HepG2 (cell line): ENCODE measurements around the gene TM9SF4. TPM values are rescaled to one million over a fixed set of nuclear protein-coding genes. Genes with fewer than 3 reads are reported as not detected.

Source experiments
- AGO1 ChIP-seq: fragments of 200-400 bp; formaldehyde crosslinking; IDR thresholded peaks from 2 replicates; pipeline ENCODE4 v1.6.1; 2017; ENCODE audit warnings: mild to moderate bottlenecking, low read depth, low read length, moderate library complexity; ENCODE audit not compliant: poor library complexity, severe bottlenecking
- CREM ChIP-seq, 2 experiments: sonication (generic) in 1 of 2; formaldehyde crosslinking in 1 of 2; IDR thresholded peaks; 2 replicates each; pipeline versions ENCODE4 v1.4.0 to v1.6.1; 2016 to 2020; ENCODE audit warnings: antibody characterized with exemption in 1 of 2, mild to moderate bottlenecking in 1 of 2, missing genetic modification reagents in 1 of 2
- GABPA ChIP-seq, 2 experiments: IDR thresholded peaks; 2 replicates each; pipeline ENCODE4 v1.6.1; 2011 to 2016; ENCODE audit warnings: low read depth in 2 of 2, low read length in 1 of 2, missing biosample characterization in 1 of 2, missing genetic modification characterization in 1 of 2
- HIVEP1 ChIP-seq: sonication (generic); formaldehyde crosslinking; IDR thresholded peaks from 2 replicates; pipeline ENCODE4 v1.4.0; 2020; ENCODE audit warnings: mild to moderate bottlenecking, missing genetic modification reagents
- JUNB ChIP-seq: sonication (generic); formaldehyde crosslinking; IDR thresholded peaks from 2 replicates; pipeline ENCODE4 v1.8.0; 2022; ENCODE audit warnings: missing genetic modification reagents, mild to moderate bottlenecking, borderline replicate concordance
- KAT2B ChIP-seq: fragments of 150-350 bp; IDR thresholded peaks from 2 replicates; pipeline ENCODE4 v1.6.1; 2014; ENCODE audit warnings: low read depth, low read length, borderline replicate concordance
- KDM1A ChIP-seq: IDR thresholded peaks from 2 replicates; pipeline ENCODE4 v1.6.1; 2016; ENCODE audit warnings: missing compliant biosample characterization
- KDM4B ChIP-seq: sonication (generic); formaldehyde crosslinking; IDR thresholded peaks from 2 replicates; pipeline ENCODE4 v1.4.0; 2020; ENCODE audit warnings: missing genetic modification reagents
- MEIS2 ChIP-seq: sonication (generic); formaldehyde crosslinking; IDR thresholded peaks from 2 replicates; pipeline ENCODE4 v1.9.0; 2021; ENCODE audit warnings: mild to moderate bottlenecking, missing genetic modification reagents
- MYC ChIP-seq: sonication (generic); formaldehyde crosslinking; IDR thresholded peaks from 2 replicates; pipeline ENCODE4 v1.9.0; 2021; ENCODE audit warnings: missing genetic modification reagents, borderline replicate concordance
- NFE2 ChIP-seq: sonication (generic); formaldehyde crosslinking; IDR thresholded peaks from 2 replicates; pipeline ENCODE4 v1.4.0; 2020; ENCODE audit warnings: missing genetic modification reagents
- NFIC ChIP-seq: IDR thresholded peaks from 2 replicates; pipeline ENCODE4 v1.6.1; 2012; ENCODE audit warnings: mild to moderate bottlenecking, low read length, inconsistent platforms
- NR1H2 ChIP-seq: sonication (generic); formaldehyde crosslinking; IDR thresholded peaks from 2 replicates; pipeline ENCODE4 v1.8.1; 2022; ENCODE audit warnings: low read depth, missing genetic modification reagents, borderline replicate concordance
- NR2C2 ChIP-seq: sonication (generic); formaldehyde crosslinking; IDR thresholded peaks from 2 replicates; pipeline ENCODE4 v1.4.0; 2020; ENCODE audit warnings: missing genetic modification reagents, mild to moderate bottlenecking, moderate library complexity, borderline replicate concordance
- NR3C1 ChIP-seq: sonication (generic); formaldehyde crosslinking; IDR thresholded peaks from 2 replicates; pipeline ENCODE4 v1.4.0; 2020; ENCODE audit warnings: missing genetic modification reagents
- PAF1 ChIP-seq: IDR thresholded peaks from 2 replicates; pipeline ENCODE4 v1.6.1; 2016; ENCODE audit warnings: missing genetic modification reagents, missing compliant biosample characterization
- SMAD9 ChIP-seq: sonication (generic); formaldehyde crosslinking; IDR thresholded peaks from 2 replicates; pipeline ENCODE4 v1.5.1; 2020; ENCODE audit warnings: mild to moderate bottlenecking, missing genetic modification reagents
- SMARCE1 ChIP-seq: fragments of 450-650 bp; IDR thresholded peaks from 2 replicates; pipeline ENCODE4 v1.6.1; 2017; ENCODE audit warnings: borderline replicate concordance
- SNAI1 ChIP-seq: sonication (generic); formaldehyde crosslinking; IDR thresholded peaks from 2 replicates; pipeline ENCODE4 v1.5.0; 2020; ENCODE audit warnings: mild to moderate bottlenecking, missing genetic modification reagents, borderline replicate concordance
- SSRP1 ChIP-seq: IDR thresholded peaks from 2 replicates; pipeline ENCODE4 v1.6.1; 2016; ENCODE audit warnings: control low read depth
- TEAD3 ChIP-seq: optimal IDR thresholded peaks from 2 replicates; pipeline ENCODE3; 2016; ENCODE audit warnings: borderline replicate concordance
- THAP11 ChIP-seq: IDR thresholded peaks from 2 replicates; pipeline ENCODE4 v1.6.1; 2016; ENCODE audit warnings: missing biosample characterization, missing genetic modification reagents
- THYN1 ChIP-seq: sonication (generic); formaldehyde crosslinking; IDR thresholded peaks from 2 replicates; pipeline ENCODE4 v1.8.1; 2023; ENCODE audit warnings: low read depth, mild to moderate bottlenecking, moderate library complexity, missing genetic modification reagents, borderline replicate concordance
- XRCC5 ChIP-seq: fragments of 200-400 bp; formaldehyde crosslinking; optimal IDR thresholded peaks from 2 replicates; pipeline ENCODE3; 2017; ENCODE audit warnings: mild to moderate bottlenecking, low read length
- ZFAT ChIP-seq: sonication (generic); formaldehyde crosslinking; conservative IDR thresholded peaks from 2 replicates; pipeline ENCODE4 v1.8.1; 2023; ENCODE audit warnings: missing genetic modification reagents, inconsistent platforms
- ZFP36L2 ChIP-seq: sonication (generic); formaldehyde crosslinking; IDR thresholded peaks from 2 replicates; pipeline ENCODE4 v1.4.0; 2020; ENCODE audit warnings: missing genetic modification reagents
- ZFP82 ChIP-seq: sonication (generic); formaldehyde crosslinking; IDR thresholded peaks from 2 replicates; pipeline ENCODE4 v1.5.1; 2020; ENCODE audit warnings: mild to moderate bottlenecking, missing genetic modification reagents, borderline replicate concordance
- ZNF264 ChIP-seq: sonication (generic); formaldehyde crosslinking; IDR thresholded peaks from 2 replicates; pipeline ENCODE4 v1.4.0; 2020; ENCODE audit warnings: missing genetic modification reagents
- ZNF354B ChIP-seq: sonication (generic); formaldehyde crosslinking; IDR thresholded peaks from 2 replicates; pipeline ENCODE4 v1.8.0; 2022; ENCODE audit warnings: mild to moderate bottlenecking, missing genetic modification reagents
- ZNF432 ChIP-seq: sonication (generic); formaldehyde crosslinking; IDR thresholded peaks from 2 replicates; pipeline ENCODE4 v1.5.0; 2020; ENCODE audit warnings: missing genetic modification reagents, mild to moderate bottlenecking, borderline replicate concordance
- ZNF441 ChIP-seq: sonication (generic); formaldehyde crosslinking; IDR thresholded peaks from 2 replicates; pipeline ENCODE4 v1.7.0; 2021; ENCODE audit warnings: missing genetic modification reagents, borderline replicate concordance
- ZNF451 ChIP-seq: sonication (generic); formaldehyde crosslinking; IDR thresholded peaks from 2 replicates; pipeline ENCODE4 v1.5.0; 2020; ENCODE audit warnings: mild to moderate bottlenecking, missing genetic modification reagents
- ZNF780A ChIP-seq: sonication (generic); formaldehyde crosslinking; IDR thresholded peaks from 2 replicates; pipeline ENCODE4 v1.8.0; 2022; ENCODE audit warnings: mild to moderate bottlenecking, missing genetic modification reagents, moderate library complexity
- polyA plus RNA-seq, 8 experiments: library from polyadenylated mRNA; depleted of rRNA in 3 of 8; stranded (reverse) in 7 of 8; unstranded in 1 of 8; fragments of >200 nt; fragmentation: Illumina TruSeq in 4 of 8; extraction: Trizol in 4 of 8; gene quantifications; 2 replicates each; pipeline versions ENCODE4 v1.2.1 to v1.2.3, GENCODE V29; 2011 to 2016; ENCODE audit warnings: low read depth in 4 of 8, missing spikeins in 1 of 8, mixed read lengths in 1 of 8; ENCODE audit not compliant: insufficient read depth in 1 of 8
- total RNA-seq, 5 experiments: library from RNA; depleted of rRNA; stranded (reverse); fragments of >200 nt; fragmentation: Illumina TruSeq; extraction: Trizol; gene quantifications; 2 replicates each; pipeline ENCODE4 v1.2.3, GENCODE V29; 2016; ENCODE audit warnings: low read depth in 1 of 5
- TF ChIP-seq, protein P1 (sequence below): sonication (generic); formaldehyde crosslinking; IDR thresholded peaks from 2 replicates; pipeline ENCODE4 v1.4.0; 2020; ENCODE audit warnings: missing genetic modification reagents, mild to moderate bottlenecking, borderline replicate concordance

Gene TM9SF4
- total and polyA plus RNA-seq, 2 of the 13 experiments (the other 11 are each of a cell fraction or from before 2014, with no cell fraction given), result 53.5 to 171 TPM

DNA sequence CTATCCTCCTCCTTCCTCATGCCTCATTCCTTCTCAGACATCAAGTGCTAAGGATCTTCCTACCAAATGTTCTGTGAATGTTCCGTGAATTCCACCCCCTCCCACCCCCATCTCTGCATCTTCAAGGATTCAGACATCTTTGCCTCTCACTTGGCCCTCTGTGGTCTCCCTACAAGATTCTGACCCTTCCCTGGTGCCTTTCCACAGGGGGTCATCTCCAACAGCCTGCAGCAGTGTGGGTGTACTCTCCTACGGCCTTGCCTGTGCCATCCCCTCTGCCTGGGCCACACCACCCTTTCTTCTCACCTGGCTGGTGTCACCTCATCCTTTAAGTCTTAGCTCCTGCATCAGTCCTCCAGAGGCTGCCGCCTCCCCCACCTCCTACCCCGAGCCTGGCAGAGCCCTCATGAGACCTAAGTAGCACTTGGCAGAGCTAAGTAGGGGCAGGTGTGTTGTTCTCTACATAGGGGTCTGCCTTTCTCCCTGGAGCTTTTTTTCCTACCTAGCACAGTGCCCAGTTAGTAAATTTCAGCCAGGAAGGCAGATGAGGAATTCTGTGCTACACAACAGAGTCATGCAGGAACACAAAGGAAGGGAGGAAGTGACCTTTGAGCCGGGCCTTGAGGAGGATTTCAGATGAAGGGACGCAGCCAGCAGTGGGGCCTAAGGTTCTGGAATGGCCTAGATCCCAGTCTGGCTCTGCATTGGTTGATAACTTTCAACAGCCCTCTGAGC, 43.1 kb downstream of the TM9SF4 start (continued):
- TF ChIP-seq CREM (IDR thresholded peaks at IDR 0.05), result no peak
- TF ChIP-seq CREM (CRISPR knock-in tag; IDR thresholded peaks at IDR 0.05), result no peak
- no peak for TF ChIP-seq NR1H2 (CRISPR knock-in tag)
- no peak for TF ChIP-seq ZFAT (CRISPR knock-in tag)
- TF ChIP-seq KAT2B, result no peak
- TF ChIP-seq HIVEP1, result peak; percentile 51; the same call in 1 of the 2 replicates
- TF ChIP-seq PAF1 (CRISPR knock-in tag), result no peak
- no peak for TF ChIP-seq KDM1A (CRISPR knock-in tag)
- TF ChIP-seq, protein P1, sequence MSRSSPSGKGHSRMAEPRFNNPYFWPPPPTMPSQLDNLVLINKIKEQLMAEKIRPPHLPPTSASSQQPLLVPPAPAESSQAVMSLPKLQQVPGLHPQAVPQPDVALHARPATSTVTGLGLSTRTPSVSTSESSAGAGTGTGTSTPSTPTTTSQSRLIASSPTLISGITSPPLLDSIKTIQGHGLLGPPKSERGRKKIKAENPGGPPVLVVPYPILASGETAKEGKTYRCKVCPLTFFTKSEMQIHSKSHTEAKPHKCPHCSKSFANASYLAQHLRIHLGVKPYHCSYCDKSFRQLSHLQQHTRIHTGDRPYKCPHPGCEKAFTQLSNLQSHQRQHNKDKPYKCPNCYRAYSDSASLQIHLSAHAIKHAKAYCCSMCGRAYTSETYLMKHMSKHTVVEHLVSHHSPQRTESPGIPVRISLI, result peak; percentile 24; the same call in 1 of the 2 replicates
- no peak for TF ChIP-seq ZFP82
- TF ChIP-seq SNAI1 (CRISPR knock-in tag), result no peak
- TF ChIP-seq NR2C2, result no peak
- TF ChIP-seq AGO1, result no peak
- TF ChIP-seq MEIS2 (CRISPR knock-in tag), result no peak
- no peak for TF ChIP-seq ZNF451 (CRISPR knock-in tag)
- no peak for TF ChIP-seq SMAD9
- 0 out of 2 replicates have a peak, but pooled peaks have one; percentile 37 for TF ChIP-seq THYN1 (CRISPR knock-in tag)
- TF ChIP-seq TEAD3 (CRISPR knock-in tag), result peak; percentile 75
- TF ChIP-seq SSRP1 (CRISPR knock-in tag), result no peak
- no peak for TF ChIP-seq XRCC5
- no peak for TF ChIP-seq ZNF432
- TF ChIP-seq NFE2 (CRISPR knock-in tag), result no peak
- TF ChIP-seq ZNF264 (CRISPR knock-in tag), result no peak
- TF ChIP-seq ZFP36L2 (CRISPR knock-in tag), result no peak
- TF ChIP-seq GABPA (IDR thresholded peaks at IDR 0.05; ENCODE audit: low read depth, low read length), result no peak
- peak; percentile 78 for TF ChIP-seq GABPA (CRISPR knock-in tag; IDR thresholded peaks at IDR 0.05; ENCODE audit: low read depth)
- no peak for TF ChIP-seq NR3C1 (CRISPR knock-in tag)
- TF ChIP-seq SMARCE1, result no peak
- TF ChIP-seq ZNF780A (CRISPR knock-in tag), result no peak
- no peak for TF ChIP-seq KDM4B (CRISPR knock-in tag)
- 0 out of 2 replicates have a peak, but pooled peaks have one; percentile 25 for TF ChIP-seq MYC (CRISPR knock-in tag)
- 0 out of 2 replicates have a peak, but pooled peaks have one; percentile 26 for TF ChIP-seq ZNF441 (CRISPR knock-in tag)
- TF ChIP-seq ZNF354B (CRISPR knock-in tag), result no peak
- TF ChIP-seq NFIC, result no peak
- peak; percentile 59 for TF ChIP-seq THAP11 (CRISPR knock-in tag)
- no peak for TF ChIP-seq JUNB (CRISPR knock-in tag)
